ENCODE data around the gene BBX.
"Not testable (repeated sequence)": the region's sequence is repeated elsewhere in the genome, so short reads cannot be mapped to it uniquely, and the experiment has no call there.

Gene BBX

GRCh38 chr3:107800710-107801109 lies 277.9 kb downstream of the BBX start:
- no peak for DNase-seq (ENCODE audit: low read depth in 2 of 2)

DNA sequence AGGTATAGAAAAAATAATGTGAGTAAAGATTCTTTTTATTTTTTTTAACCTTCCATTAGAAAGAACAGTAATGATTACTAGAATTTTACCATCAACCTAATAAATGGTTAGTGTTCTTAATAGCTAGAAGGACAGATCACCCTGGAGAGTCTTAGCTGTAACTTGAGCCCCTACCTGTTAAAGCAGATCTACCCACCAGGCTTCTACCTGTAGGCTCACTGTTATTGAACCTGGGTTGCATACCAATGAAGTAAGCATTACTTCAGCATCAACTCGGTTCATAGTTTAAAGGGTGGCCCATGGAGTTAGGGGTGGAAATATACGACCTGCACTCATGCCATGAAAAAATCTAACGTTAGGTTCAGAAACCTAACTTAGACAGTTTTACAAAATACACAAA lies 280.4 kb downstream of the BBX start:
- no peak for DNase-seq (ENCODE audit: low read depth in 2 of 2)

GRCh38 chr3:107806021-107806420 lies 283.3 kb downstream of the BBX start:
- no peak for DNase-seq (ENCODE audit: low read depth in 2 of 2)

- no peak for DNase-seq (ENCODE audit: low read depth in 2 of 2)
These were observed 283.8 kb downstream of the BBX start for GRCh38 chr3:107806536-107806935.

- DNase-seq (ENCODE audit: low read depth in 2 of 2): no peak
These were observed 287.7 kb downstream of the BBX start for GRCh38 chr3:107810171-107811071.

- no peak for DNase-seq (ENCODE audit: low read depth in 2 of 2)
These were observed 290.3 kb downstream of the BBX start for GRCh38 chr3:107813026-107813425.

DNA sequence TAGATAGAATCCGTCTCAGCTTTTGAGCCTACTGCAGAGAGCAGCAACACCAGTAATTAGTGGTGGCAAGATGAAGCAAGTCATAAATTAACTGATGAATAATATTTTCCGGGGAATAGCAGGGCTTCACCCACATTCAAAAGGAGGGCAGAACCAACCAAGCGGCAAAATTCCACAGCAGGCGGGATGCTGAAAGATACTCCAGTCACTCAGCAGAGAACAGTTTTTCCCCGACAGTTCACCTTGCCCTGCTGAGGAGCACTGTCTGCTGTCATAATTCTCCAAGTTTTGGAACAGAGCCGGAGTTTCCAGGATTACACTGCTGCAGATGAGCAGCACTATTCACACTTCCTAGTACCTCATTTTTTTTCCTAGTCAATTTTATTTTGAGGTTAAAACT lies 293.3 kb downstream of the BBX start:
- no peak for DNase-seq (ENCODE audit: low read depth in 2 of 2)

DNA sequence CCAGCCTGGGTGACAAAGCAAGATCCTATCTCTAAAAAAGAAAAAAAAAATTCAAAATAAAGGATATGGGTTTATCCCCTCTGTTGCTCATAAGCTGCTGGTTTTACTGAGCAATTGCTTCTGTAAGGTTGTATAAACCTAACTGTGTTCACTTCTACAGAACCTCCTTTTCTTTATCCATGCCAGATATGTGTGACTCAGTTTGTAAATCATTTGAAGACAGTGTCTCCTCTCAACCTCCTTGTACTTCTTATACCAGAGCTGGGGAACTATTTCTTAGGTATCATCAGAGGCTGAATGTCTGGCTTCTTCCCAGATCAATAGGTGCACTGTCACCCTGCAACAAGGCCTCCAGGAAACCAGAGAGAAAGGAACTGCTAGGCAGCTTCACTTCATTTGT lies 294.3 kb downstream of the BBX start:
- no peak for DNase-seq (ENCODE audit: low read depth in 2 of 2)

DNA sequence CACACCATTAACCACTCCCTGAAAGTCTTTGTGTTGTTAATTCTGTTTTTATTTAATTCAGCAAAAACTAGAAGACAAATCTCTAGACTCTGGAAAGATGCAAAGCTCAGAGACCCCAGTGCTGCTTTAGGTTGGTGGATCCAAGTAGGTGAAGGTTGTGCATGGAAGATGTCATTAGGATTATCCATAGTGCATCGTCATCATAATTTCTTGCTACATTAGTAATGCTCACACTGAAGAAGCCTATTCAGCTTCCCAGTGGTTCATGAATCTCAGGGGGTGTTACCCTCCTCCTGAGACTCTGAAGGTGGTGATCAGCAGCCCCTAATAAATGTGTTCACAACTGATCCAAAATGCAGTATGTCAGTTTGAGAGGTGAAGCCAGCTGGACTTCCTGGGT lies 295.3 kb downstream of the BBX start:
- no peak for DNase-seq (ENCODE audit: low read depth in 2 of 2)

GRCh38 chr3:107819656-107820055 lies 296.9 kb downstream of the BBX start:
- DNase-seq (ENCODE audit: low read depth in 2 of 2): no peak

- DNase-seq (ENCODE audit: low read depth in 2 of 2): no peak
These were observed 299.5 kb downstream of the BBX start for GRCh38 chr3:107822308-107822707.

GRCh38 chr3:107824822-107825371 lies 302.1 kb downstream of the BBX start:
- no peak for DNase-seq (ENCODE audit: low read depth in 2 of 2)

DNA sequence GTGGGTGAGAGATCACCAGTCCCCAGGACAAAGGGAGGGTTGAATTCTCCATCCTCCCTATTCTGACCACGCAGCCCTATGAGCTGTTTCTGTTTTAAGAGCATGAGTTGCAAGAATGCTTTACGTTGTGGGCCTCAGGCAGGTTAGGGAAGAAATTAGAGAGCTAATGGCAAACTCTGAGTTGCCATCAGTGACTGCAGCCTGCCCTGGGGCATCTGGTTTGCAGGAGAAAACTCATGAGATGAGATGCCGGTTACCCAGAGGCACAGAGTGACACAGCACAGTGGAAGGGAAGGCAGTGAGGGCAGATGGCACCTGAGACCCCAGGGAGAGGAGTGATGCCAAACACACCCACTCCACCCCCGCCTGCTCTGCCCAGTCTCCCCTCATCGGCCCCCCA lies 302.8 kb downstream of the BBX start:
- DNase-seq (ENCODE audit: low read depth in 2 of 2): no peak

DNA sequence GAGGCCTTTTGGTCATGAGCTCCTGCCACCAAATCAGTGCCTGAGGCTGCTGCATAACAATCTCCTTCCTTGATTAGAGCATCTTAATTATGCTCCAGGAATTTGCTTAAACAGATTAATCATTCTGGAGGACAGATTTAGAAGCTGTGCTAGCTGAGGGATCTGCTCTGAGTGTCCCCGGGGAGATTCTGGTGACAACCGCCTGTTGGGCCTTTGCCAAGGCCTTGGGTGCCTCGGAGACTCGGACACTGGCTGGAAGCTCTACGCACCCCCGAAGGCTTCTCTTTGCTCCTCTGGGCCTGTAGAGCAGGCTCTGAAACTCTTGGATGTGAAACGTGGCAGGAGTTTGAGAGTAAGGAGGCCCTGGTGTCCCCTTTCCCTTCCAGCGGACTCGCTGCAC lies 304.0 kb downstream of the BBX start:
- DNase-seq (ENCODE audit: low read depth in 2 of 2): no peak

DNA sequence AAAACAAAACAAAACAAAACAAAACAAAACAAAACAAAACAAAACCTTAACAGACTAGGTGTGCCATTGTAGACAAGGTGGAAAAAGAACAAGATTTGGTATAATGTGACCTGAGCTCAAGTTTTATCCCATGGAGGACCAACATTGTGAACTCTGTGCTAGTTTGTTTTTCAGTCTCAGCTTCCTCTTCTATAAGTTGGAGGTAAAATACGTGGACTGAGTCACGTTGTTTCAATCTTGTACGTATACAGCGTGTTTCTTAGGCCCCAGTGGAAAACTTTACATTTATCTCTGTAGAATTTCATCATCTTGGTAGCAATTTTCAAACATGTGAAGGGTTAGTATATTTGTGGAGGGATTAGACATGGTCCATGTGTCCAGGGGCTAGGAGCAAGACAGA lies 306.4 kb downstream of the BBX start:
- no peak for DNase-seq (ENCODE audit: low read depth in 2 of 2)

- no peak for DNase-seq (ENCODE audit: low read depth in 2 of 2)
These were observed 308.8 kb downstream of the BBX start for GRCh38 chr3:107831590-107831989.

DNA sequence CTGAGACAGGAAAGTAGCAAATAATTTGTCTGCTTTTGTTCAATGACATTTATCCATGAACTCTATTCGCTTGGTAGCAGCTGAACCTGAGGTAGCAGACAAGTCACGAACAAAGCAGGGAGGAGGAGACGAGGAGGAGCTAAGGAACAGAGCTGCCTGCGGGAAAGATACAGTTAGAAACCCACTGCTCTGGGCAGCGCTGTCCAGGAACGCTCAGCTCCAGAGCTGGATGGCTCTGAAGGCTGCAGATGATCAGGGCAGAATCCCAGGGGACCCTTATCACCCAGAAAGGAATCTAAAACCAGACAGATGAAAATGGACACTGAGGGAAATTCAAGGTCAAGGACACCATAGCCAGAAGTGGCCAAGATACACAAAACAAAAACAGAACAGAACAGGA lies 310.3 kb downstream of the BBX start:
- no peak for DNase-seq (ENCODE audit: low read depth in 2 of 2)

DNA sequence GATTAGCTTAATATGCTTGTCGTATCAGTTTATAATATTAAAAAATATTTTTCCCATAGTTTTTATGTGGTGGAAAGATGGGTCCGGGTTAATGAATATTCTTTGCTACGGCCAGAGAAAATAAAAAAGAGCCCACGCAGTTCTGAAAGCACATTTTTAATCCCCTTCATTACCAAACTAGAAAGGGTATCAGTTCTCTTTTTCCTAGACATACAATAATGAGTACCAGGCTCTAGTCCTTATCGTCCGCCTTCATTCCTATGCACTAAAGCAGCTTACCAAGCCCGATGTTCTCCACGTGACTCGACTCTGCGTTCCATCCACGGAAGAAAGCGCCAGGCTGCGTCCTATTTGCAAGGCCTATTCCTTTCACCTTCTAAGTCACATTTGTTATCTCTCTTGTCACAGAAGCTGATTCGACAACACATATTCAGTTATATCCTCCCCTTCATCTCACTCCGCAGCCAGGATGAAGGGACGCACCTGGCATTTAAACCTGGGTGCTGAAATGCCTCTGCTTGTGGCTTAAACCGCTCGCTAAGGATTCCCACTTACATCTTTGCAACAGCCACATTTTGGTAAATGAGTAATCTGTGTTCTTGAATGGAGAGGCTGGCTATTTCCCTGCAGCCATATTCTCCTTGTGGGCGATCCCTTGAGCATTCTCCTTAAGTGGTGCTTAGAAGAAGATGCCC lies 311.1 kb downstream of the BBX start:
- DNase-seq (ENCODE audit: low read depth in 2 of 2): no peak

DNA sequence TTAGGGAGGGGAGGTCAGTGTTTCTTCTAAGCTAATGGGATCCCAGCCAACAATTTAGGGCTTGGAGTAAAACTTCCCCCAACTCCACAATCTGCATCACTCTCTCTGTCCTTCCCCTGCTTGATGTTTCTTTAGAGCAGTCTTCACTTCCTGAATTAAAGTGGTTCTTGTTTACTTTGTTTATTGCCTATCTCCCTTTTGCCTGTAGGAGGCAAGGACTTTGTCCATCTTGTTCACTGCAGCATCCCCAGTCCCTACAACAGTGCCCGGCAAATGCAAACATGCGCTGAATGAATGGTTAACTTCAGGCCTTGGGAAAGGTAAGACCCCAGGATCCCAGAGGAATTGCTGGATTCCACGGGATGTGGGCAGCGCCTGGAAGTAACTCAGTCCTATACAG lies 312.2 kb downstream of the BBX start:
- not testable (repeated sequence) for DNase-seq (ENCODE audit: low read depth in 2 of 2)

DNA sequence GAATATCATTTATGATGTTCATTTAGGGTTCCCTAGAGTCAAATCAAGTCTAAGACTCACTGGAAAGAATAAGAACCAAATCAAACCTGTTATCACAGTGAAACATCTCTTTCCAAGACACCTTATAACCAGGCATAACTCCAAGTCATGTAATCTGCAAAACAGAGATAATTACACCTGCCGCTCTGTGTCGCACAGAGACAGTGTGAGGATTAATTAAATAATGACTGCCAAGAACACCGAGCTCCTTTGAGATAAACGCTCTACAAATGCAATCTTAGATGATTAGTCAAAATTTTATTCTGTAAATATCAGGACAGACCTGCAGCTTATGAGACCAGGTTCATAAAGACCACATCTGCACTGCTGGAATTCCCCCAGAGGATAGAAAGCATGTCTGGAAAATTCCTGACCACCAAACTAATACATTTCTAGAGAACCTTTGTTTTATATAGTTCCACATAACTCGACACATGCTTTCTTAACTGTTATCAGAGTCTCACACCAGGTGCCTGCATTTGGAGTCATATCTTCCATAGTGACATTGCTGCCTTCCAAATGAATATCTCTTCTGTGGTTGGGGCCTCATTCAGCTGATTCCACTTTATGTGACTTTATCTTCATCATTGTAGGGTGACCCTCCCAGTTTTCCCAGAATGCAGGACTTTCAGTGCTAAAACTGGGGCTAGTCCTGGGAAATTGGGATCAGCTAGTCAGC lies 315.3 kb downstream of the BBX start:
- DNase-seq (ENCODE audit: low read depth in 2 of 2): no peak

GRCh38 chr3:107841831-107842230 lies 319.1 kb downstream of the BBX start:
- no peak for DNase-seq (ENCODE audit: low read depth in 2 of 2)

DNA sequence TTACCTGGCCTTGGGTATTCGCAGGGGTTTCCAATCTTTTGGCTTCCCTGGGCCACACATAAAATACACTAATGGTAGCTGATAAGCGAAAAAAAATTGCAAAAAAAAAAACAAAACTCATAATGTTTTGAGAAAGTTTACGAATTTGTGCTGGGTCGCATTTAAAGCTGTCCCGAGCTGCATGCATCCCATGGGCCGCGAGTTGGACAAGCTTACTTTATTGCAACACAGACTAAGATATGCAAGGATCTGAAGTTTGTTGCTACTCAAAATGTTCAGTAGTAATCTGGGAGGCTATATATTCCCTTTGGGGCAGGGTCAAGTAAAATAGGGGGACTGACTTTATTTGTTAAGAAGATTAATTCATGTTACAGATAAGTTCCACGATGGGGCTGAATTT lies 320.2 kb downstream of the BBX start:
- DNase-seq (ENCODE audit: low read depth in 2 of 2): no peak
